Measurements from ENCODE around the gene HBA1.
"Not testable (repeated sequence)": the region's sequence is repeated elsewhere in the genome, so short reads cannot be mapped to it uniquely, and the experiment has no call there.

HBA1 gene

DNA sequence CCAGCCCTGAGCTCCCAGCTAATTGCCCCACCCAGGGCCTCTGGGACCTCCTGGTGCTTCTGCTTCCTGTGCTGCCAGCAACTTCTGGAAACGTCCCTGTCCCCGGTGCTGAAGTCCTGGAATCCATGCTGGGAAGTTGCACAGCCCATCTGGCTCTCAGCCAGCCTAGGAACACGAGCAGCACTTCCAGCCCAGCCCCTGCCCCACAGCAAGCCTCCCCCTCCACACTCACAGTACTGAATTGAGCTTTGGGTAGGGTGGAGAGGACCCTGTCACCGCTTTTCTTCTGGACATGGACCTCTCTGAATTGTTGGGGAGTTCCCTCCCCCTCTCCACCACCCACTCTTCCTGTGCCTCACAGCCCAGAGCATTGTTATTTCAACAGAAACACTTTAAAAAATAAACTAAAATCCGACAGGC is 6.4 kb upstream of the HBA1 start:
- H3K36me3 ChIP-seq (ENCODE audit: control insufficient read depth in 1 of 2, insufficient read depth in 2 of 2, low read length in 2 of 2); H3K4me3 ChIP-seq (ENCODE audit: low read depth in 1 of 2, low read length in 2 of 2); H3K9me3 ChIP-seq (ENCODE audit: control insufficient read depth in 1 of 2, low read length in 2 of 2); H3K27ac ChIP-seq (ENCODE audit: low read length): not testable (repeated sequence)
- H3K4me1 ChIP-seq (ENCODE audit: control insufficient read depth in 1 of 2, insufficient read depth in 2 of 2, low read length in 2 of 2) = peaks cover 0 to 17% of the 10 kb centered on the region in 2 donors
- peaks cover 47% of the 10 kb centered on the region for H3K27me3 ChIP-seq (ENCODE audit: low read depth, low read length)

DNA sequence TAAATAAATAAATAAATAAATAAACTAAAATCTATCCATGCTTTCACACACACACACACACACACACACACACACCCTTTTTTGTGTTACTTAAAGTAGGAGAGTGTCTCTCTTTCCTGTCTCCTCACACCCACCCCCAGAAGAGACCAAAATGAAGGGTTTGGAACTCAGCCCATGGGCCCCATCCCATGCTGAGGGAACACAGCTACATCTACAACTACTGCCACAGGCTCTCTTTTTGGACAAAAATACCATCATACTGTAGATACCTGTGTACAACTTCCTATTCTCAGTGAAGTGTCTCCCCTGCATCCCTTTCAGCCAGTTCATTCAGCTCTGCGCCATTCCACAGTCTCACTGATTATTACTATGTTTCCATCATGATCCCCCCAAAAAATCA is 5.7 kb upstream of the HBA1 start:
- Histone ChIP-seq H3K36me3 (ENCODE audit: control insufficient read depth in 1 of 2, insufficient read depth in 2 of 2, low read length in 2 of 2) (no peaks in the 10 kb centered on the region), H3K9me3 (ENCODE audit: control insufficient read depth in 1 of 2, low read length in 2 of 2) (no peaks in the 10 kb centered on the region), H3K4me1 (ENCODE audit: control insufficient read depth in 1 of 2, insufficient read depth in 2 of 2, low read length in 2 of 2) (peaks cover 0 to 10% of the 10 kb centered on the region in 2 donors), H3K27me3 (ENCODE audit: low read depth, low read length) (peaks cover 47% of the 10 kb centered on the region), H3K27ac (ENCODE audit: low read length) (no peak overlapping the region), H3K4me3 (ENCODE audit: low read depth in 1 of 2, low read length in 2 of 2) (no peak overlapping the region)

DNA sequence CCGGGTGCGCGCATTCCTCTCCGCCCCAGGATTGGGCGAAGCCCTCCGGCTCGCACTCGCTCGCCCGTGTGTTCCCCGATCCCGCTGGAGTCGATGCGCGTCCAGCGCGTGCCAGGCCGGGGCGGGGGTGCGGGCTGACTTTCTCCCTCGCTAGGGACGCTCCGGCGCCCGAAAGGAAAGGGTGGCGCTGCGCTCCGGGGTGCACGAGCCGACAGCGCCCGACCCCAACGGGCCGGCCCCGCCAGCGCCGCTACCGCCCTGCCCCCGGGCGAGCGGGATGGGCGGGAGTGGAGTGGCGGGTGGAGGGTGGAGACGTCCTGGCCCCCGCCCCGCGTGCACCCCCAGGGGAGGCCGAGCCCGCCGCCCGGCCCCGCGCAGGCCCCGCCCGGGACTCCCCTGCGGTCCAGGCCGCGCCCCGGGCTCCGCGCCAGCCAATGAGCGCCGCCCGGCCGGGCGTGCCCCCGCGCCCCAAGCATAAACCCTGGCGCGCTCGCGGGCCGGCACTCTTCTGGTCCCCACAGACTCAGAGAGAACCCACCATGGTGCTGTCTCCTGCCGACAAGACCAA is 4.0 kb upstream of the HBA1 start, which contains the start of gene HBA2:
TSS of gene HBA2 (plus strand) at position 503 of the 568 bp plus-strand sequence. CDS start at position 540, 37 bp downstream.
- H3K4me3 ChIP-seq (ENCODE audit: low read depth in 1 of 2, low read length in 2 of 2); H3K4me1 ChIP-seq (ENCODE audit: control insufficient read depth in 1 of 2, insufficient read depth in 2 of 2, low read length in 2 of 2); H3K36me3 ChIP-seq (ENCODE audit: control insufficient read depth in 1 of 2, insufficient read depth in 2 of 2, low read length in 2 of 2); H3K27ac ChIP-seq (ENCODE audit: low read length); H3K9me3 ChIP-seq (ENCODE audit: control insufficient read depth in 1 of 2, low read length in 2 of 2): not testable (repeated sequence)
- H3K27me3 ChIP-seq (ENCODE audit: low read depth, low read length) = peaks cover 34% of the 10 kb centered on the region

DNA sequence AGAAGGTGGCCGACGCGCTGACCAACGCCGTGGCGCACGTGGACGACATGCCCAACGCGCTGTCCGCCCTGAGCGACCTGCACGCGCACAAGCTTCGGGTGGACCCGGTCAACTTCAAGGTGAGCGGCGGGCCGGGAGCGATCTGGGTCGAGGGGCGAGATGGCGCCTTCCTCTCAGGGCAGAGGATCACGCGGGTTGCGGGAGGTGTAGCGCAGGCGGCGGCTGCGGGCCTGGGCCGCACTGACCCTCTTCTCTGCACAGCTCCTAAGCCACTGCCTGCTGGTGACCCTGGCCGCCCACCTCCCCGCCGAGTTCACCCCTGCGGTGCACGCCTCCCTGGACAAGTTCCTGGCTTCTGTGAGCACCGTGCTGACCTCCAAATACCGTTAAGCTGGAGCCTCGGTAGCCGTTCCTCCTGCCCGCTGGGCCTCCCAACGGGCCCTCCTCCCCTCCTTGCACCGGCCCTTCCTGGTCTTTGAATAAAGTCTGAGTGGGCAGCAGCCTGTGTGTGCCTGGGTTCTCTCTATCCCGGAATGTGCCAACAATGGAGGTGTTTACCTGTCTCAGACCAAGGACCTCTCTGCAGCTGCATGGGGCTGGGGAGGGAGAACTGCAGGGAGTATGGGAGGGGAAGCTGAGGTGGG is 3.1 kb upstream of the HBA1 start:
- H3K4me1 ChIP-seq (ENCODE audit: control insufficient read depth in 1 of 2, insufficient read depth in 2 of 2, low read length in 2 of 2); H3K9me3 ChIP-seq (ENCODE audit: control insufficient read depth in 1 of 2, low read length in 2 of 2); H3K27ac ChIP-seq (ENCODE audit: low read length); H3K36me3 ChIP-seq (ENCODE audit: control insufficient read depth in 1 of 2, insufficient read depth in 2 of 2, low read length in 2 of 2); H3K4me3 ChIP-seq (ENCODE audit: low read depth in 1 of 2, low read length in 2 of 2): not testable (repeated sequence)
- H3K27me3 ChIP-seq (ENCODE audit: low read depth, low read length) = peaks cover 35% of the 10 kb centered on the region

DNA sequence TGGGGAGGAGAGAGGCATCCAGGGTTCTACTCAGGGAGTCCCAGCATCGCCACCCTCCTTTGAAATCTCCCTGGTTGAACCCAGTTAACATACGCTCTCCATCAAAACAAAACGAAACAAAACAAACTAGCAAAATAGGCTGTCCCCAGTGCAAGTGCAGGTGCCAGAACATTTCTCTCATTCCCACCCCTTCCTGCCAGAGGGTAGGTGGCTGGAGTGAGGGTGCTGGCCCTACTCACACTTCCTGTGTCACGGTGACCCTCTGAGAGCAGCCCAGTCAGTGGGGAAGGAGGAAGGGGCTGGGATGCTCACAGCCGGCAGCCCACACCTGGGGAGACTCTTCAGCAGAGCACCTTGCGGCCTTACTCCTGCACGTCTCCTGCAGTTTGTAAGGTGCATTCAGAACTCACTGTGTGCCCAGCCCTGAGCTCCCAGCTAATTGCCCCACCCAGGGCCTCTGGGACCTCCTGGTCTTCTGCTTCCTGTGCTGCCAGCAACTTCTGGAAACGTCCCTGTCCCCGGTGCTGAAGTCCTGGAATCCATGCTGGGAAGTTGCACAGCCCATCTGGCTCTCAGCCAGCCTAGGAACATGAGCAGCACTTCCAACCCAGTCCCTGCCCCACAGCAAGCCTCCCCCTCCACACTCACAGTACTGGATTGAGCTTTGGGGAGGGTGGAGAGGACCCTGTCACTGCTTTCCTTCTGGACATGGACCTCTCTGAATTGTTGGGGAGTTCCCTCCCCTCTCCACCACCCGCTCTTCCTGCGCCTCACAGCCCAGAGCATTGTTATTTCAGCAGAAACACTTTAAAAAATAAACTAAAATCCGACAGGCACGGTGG is 2.3 kb upstream of the HBA1 start:
- H3K27ac ChIP-seq (ENCODE audit: low read length); H3K36me3 ChIP-seq (ENCODE audit: control insufficient read depth in 1 of 2, insufficient read depth in 2 of 2, low read length in 2 of 2); H3K4me3 ChIP-seq (ENCODE audit: low read depth in 1 of 2, low read length in 2 of 2); H3K4me1 ChIP-seq (ENCODE audit: control insufficient read depth in 1 of 2, insufficient read depth in 2 of 2, low read length in 2 of 2); H3K9me3 ChIP-seq (ENCODE audit: control insufficient read depth in 1 of 2, low read length in 2 of 2): not testable (repeated sequence)
- peaks cover 31% of the 10 kb centered on the region for H3K27me3 ChIP-seq (ENCODE audit: low read depth, low read length)

DNA sequence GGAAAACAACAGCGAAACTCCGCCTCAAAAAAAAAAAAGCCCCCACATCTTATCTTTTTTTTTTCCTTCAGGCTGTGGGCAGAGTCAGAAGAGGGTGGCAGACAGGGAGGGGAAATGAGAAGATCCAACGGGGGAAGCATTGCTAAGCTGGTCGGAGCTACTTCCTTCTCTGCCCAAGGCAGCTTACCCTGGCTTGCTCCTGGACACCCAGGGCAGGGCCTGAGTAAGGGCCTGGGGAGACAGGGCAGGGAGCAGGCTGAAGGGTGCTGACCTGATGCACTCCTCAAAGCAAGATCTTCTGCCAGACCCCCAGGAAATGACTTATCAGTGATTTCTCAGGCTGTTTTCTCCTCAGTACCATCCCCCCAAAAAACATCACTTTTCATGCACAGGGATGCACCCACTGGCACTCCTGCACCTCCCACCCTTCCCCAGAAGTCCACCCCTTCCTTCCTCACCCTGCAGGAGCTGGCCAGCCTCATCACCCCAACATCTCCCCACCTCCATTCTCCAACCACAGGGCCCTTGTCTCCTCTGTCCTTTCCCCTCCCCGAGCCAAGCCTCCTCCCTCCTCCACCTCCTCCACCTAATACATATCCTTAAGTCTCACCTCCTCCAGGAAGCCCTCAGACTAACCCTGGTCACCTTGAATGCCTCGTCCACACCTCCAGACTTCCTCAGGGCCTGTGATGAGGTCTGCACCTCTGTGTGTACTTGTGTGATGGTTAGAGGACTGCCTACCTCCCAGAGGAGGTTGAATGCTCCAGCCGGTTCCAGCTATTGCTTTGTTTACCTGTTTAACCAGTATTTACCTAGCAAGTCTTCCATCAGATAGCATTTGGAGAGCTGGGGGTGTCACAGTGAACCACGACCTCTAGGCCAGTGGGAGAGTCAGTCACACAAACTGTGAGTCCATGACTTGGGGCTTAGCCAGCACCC is 1.2 kb upstream of the HBA1 start:
- H3K27me3 ChIP-seq (ENCODE audit: low read depth, low read length) = peaks cover 38% of the 10 kb centered on the region
- no peaks in the 10 kb centered on the region for H3K9me3 ChIP-seq (ENCODE audit: control insufficient read depth in 1 of 2, low read length in 2 of 2)
- H3K4me1 ChIP-seq (ENCODE audit: control insufficient read depth in 1 of 2, insufficient read depth in 2 of 2, low read length in 2 of 2) = peaks cover 0 to 5% of the 10 kb centered on the region in 2 donors
- H3K4me3 ChIP-seq (ENCODE audit: low read depth in 1 of 2, low read length in 2 of 2) = no peak overlapping the region
- no peak overlapping the region for H3K27ac ChIP-seq (ENCODE audit: low read length)
- no peaks in the 10 kb centered on the region for H3K36me3 ChIP-seq (ENCODE audit: control insufficient read depth in 1 of 2, insufficient read depth in 2 of 2, low read length in 2 of 2)

DNA sequence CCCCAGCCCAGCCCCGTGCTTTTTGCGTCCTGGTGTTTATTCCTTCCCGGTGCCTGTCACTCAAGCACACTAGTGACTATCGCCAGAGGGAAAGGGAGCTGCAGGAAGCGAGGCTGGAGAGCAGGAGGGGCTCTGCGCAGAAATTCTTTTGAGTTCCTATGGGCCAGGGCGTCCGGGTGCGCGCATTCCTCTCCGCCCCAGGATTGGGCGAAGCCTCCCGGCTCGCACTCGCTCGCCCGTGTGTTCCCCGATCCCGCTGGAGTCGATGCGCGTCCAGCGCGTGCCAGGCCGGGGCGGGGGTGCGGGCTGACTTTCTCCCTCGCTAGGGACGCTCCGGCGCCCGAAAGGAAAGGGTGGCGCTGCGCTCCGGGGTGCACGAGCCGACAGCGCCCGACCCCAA is 474 bp upstream of the HBA1 start:
- H3K36me3 ChIP-seq (ENCODE audit: control insufficient read depth in 1 of 2, insufficient read depth in 2 of 2, low read length in 2 of 2); H3K4me3 ChIP-seq (ENCODE audit: low read depth in 1 of 2, low read length in 2 of 2); H3K27ac ChIP-seq (ENCODE audit: low read length); H3K9me3 ChIP-seq (ENCODE audit: control insufficient read depth in 1 of 2, low read length in 2 of 2): not testable (repeated sequence)
- H3K27me3 ChIP-seq (ENCODE audit: low read depth, low read length) = peaks cover 38% of the 10 kb centered on the region
- peaks cover 0 to 12% of the 10 kb centered on the region in 2 donors for H3K4me1 ChIP-seq (ENCODE audit: control insufficient read depth in 1 of 2, insufficient read depth in 2 of 2, low read length in 2 of 2)

DNA sequence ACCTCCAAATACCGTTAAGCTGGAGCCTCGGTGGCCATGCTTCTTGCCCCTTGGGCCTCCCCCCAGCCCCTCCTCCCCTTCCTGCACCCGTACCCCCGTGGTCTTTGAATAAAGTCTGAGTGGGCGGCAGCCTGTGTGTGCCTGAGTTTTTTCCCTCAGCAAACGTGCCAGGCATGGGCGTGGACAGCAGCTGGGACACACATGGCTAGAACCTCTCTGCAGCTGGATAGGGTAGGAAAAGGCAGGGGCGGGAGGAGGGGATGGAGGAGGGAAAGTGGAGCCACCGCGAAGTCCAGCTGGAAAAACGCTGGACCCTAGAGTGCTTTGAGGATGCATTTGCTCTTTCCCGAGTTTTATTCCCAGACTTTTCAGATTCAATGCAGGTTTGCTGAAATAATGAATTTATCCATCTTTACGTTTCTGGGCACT is 928 bp downstream of the HBA1 start:
- Histone ChIP-seq H3K4me3 (ENCODE audit: low read depth in 1 of 2, low read length in 2 of 2) (no peak overlapping the region), H3K36me3 (ENCODE audit: control insufficient read depth in 1 of 2, insufficient read depth in 2 of 2, low read length in 2 of 2) (no peaks in the 10 kb centered on the region), H3K27ac (ENCODE audit: low read length) (no peak overlapping the region), H3K4me1 (ENCODE audit: control insufficient read depth in 1 of 2, insufficient read depth in 2 of 2, low read length in 2 of 2) (peaks cover 0 to 17% of the 10 kb centered on the region in 2 donors), H3K9me3 (ENCODE audit: control insufficient read depth in 1 of 2, low read length in 2 of 2) (no peaks in the 10 kb centered on the region), H3K27me3 (ENCODE audit: low read depth, low read length) (peaks cover 38% of the 10 kb centered on the region)

DNA sequence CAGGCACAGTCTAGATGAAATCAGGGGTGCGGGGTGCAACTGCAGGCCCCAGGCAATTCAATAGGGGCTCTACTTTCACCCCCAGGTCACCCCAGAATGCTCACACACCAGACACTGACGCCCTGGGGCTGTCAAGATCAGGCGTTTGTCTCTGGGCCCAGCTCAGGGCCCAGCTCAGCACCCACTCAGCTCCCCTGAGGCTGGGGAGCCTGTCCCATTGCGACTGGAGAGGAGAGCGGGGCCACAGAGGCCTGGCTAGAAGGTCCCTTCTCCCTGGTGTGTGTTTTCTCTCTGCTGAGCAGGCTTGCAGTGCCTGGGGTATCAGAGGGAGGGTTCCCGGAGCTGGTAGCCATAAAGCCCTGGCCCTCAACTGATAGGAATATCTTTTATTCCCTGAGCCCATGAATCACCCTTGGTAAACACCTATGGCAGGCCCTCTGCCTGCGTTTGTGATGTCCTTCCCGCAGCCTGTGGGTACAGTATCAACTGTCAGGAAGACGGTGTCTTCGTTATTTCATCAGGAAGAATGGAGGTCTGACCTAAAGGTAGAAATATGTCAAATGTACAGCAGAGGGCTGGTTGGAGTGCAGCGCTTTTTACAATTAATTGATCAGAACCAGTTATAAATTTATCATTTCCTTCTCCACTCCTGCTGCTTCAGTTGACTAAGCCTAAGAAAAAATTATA is 1.6 kb downstream of the HBA1 start:
- H3K36me3 ChIP-seq (ENCODE audit: control insufficient read depth in 1 of 2, insufficient read depth in 2 of 2, low read length in 2 of 2) = no peaks in the 10 kb centered on the region
- no peak overlapping the region for H3K27ac ChIP-seq (ENCODE audit: low read length)
- H3K4me1 ChIP-seq (ENCODE audit: control insufficient read depth in 1 of 2, insufficient read depth in 2 of 2, low read length in 2 of 2) = peaks cover 0 to 17% of the 10 kb centered on the region in 2 donors
- H3K4me3 ChIP-seq (ENCODE audit: low read depth in 1 of 2, low read length in 2 of 2) = no peak overlapping the region
- no peaks in the 10 kb centered on the region for H3K9me3 ChIP-seq (ENCODE audit: control insufficient read depth in 1 of 2, low read length in 2 of 2)
- peaks cover 38% of the 10 kb centered on the region for H3K27me3 ChIP-seq (ENCODE audit: low read depth, low read length)

DNA sequence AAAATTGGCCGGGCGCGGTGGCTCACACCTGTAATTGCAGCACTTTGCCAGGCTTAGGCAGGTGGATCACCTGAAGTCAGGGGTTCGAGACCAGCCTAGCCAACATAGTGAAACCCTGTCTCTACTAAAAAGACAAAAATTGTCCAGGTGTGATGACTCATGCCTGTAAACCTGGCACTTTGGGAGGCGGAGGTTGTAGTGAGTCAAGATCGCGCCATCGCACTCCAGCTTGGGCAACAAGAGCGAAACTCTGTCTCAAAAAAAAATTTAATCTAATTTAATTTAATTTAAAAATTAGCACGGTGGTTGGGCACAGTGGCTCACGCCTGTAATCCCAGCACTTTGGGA is 2.2 kb downstream of the HBA1 start:
- H3K36me3 ChIP-seq (ENCODE audit: control insufficient read depth in 1 of 2, insufficient read depth in 2 of 2, low read length in 2 of 2) = no peaks in the 10 kb centered on the region
- H3K27me3 ChIP-seq (ENCODE audit: low read depth, low read length) = peaks cover 38% of the 10 kb centered on the region
- no peak overlapping the region for H3K4me3 ChIP-seq (ENCODE audit: low read depth in 1 of 2, low read length in 2 of 2)
- no peaks in the 10 kb centered on the region for H3K9me3 ChIP-seq (ENCODE audit: control insufficient read depth in 1 of 2, low read length in 2 of 2)
- peaks cover 0 to 17% of the 10 kb centered on the region in 2 donors for H3K4me1 ChIP-seq (ENCODE audit: control insufficient read depth in 1 of 2, insufficient read depth in 2 of 2, low read length in 2 of 2)
- no peak overlapping the region for H3K27ac ChIP-seq (ENCODE audit: low read length)

All from muscle layer of duodenum (tissue), 2 donors.